Activated CD8-positive, alpha-beta T cell treated with anti-CD3 and anti-CD28 coated beads for 36 hours (primary cell): ENCODE measurements around the gene DCN. TPM values are rescaled to one million over a fixed set of nuclear protein-coding genes. Genes with fewer than 3 reads are reported as not detected.

Experiments used
- ATAC-seq: fragments of 200-7000 bp; cut with Tn5 transposase; one replicate; pipeline ENCODE4 v1.10.0; 2021; ENCODE audit warnings: mild to moderate bottlenecking, moderate library complexity
- CTCF ChIA-PET: fragments of 350-600 bp; sonication (Branson Sonifier 250); formaldehyde crosslinking; loops from one replicate; lab custom pipeline; 2021; ENCODE audit warnings: antibody characterized with exemption; lab: Charles Lee
- POLR2A ChIA-PET: fragments of 350-600 bp; sonication (Branson Sonifier 250); formaldehyde crosslinking; loops from one replicate; lab custom pipeline; 2021; ENCODE audit warnings: antibody characterized with exemption; lab: Charles Lee
- DNase-seq: peaks from one replicate; pipeline ENCODE4 v3.0.0-alpha.2; 2020
- H3K27ac Mint-ChIP-seq: one replicate; pipeline ENCODE4 v1.8.0; 2021; ENCODE audit warnings: mild to moderate bottlenecking, mixed read lengths
- H3K27me3 Mint-ChIP-seq: one replicate; pipeline ENCODE4 v1.8.0; 2021; ENCODE audit warnings: mixed read lengths
- H3K36me3 Mint-ChIP-seq: one replicate; pipeline ENCODE4 v1.8.0; 2021; ENCODE audit warnings: low read depth, mixed read lengths
- H3K4me1 Mint-ChIP-seq: one replicate; pipeline ENCODE4 v1.8.0; 2021; ENCODE audit warnings: low read depth, mixed read lengths
- H3K4me3 Mint-ChIP-seq: one replicate; pipeline ENCODE4 v1.8.0; 2021; ENCODE audit warnings: mild to moderate bottlenecking, moderate library complexity, mixed read lengths
- H3K9me3 Mint-ChIP-seq: one replicate; pipeline ENCODE4 v1.8.0; 2021; ENCODE audit warnings: mixed read lengths
- CTCF ChIP-seq: fragments of 200-600 bp; IDR thresholded peaks from one replicate; pipeline ENCODE4 v1.8.0; 2022; ENCODE audit warnings: antibody characterized with exemption, mild to moderate bottlenecking
- intact Hi-C: fragments of 100-400 bp; cut with micrococcal nuclease; formaldehyde crosslinking; loops from one replicate; pipeline ENCODE4 v1.10.0; 2022
- total RNA-seq, 2 experiments: library from RNA; stranded (reverse); gene quantifications; one replicate each; pipeline ENCODE4 v1.2.3, GENCODE V29; 2021

The DCN gene
- total RNA-seq, 2 experiments from 2014 or later, result not detected

GRCh38 chr12:91098461-91098860 is 84.2 kb downstream of the DCN start:
- no peak for ATAC-seq
- Mint-ChIP-seq H3K4me1 (no peaks in the 10 kb centered on the region), H3K9me3 (no peaks in the 10 kb centered on the region), H3K27ac (no peak overlapping the region), H3K27me3 (peaks cover 3% of the 10 kb centered on the region), H3K36me3 (no peaks in the 10 kb centered on the region), H3K4me3 (no peak overlapping the region)
- ChIA-PET CTCF (interaction anchor here (1.4 kb wide), 1 partner anchor 10 kb away, joined by 7 read pairs; no protein-coding TSS in a partner anchor), POLR2A (no interaction called here)
- intact Hi-C loops, result no loop called here
- DNase-seq, result no peak
- no peak for TF ChIP-seq CTCF

- CTCF ChIA-PET, result interaction anchor here (1.6 kb wide), 1 partner anchor 13 kb away, joined by 4 read pairs; no protein-coding TSS in a partner anchor
- ATAC-seq, result no peak
- H3K4me1 Mint-ChIP-seq, result no peaks in the 10 kb centered on the region
Measured at GRCh38 chr12:91094957-91095356, 87.7 kb downstream of the DCN start.

GRCh38 chr12:91094032-91094662 is 88.5 kb downstream of the DCN start:
- ChIA-PET POLR2A (no interaction called here), CTCF (no interaction called here)
- no peak for ATAC-seq
- no peak for DNase-seq
- H3K27me3 Mint-ChIP-seq, result peaks cover 3% of the 10 kb centered on the region
- peaks cover 18% of the 10 kb centered on the region for H3K9me3 Mint-ChIP-seq
- TF ChIP-seq CTCF, result no peak
- H3K27ac Mint-ChIP-seq, result no peak overlapping the region
- no peaks in the 10 kb centered on the region for H3K36me3 Mint-ChIP-seq
- H3K4me3 Mint-ChIP-seq, result no peak overlapping the region
- H3K4me1 Mint-ChIP-seq, result no peaks in the 10 kb centered on the region
- intact Hi-C loops, result no loop called here

More at GRCh38 chr12:91094957-91095356, 87.7 kb downstream of the DCN start:
- no peak for TF ChIP-seq CTCF
- intact Hi-C loops, result no loop called here
- Mint-ChIP-seq H3K27me3 (peaks cover 3% of the 10 kb centered on the region), H3K27ac (no peak overlapping the region), H3K4me3 (no peak overlapping the region), H3K36me3 (no peaks in the 10 kb centered on the region), H3K9me3 (peaks cover 11% of the 10 kb centered on the region)
- DNase-seq, result no peak
- POLR2A ChIA-PET, result no interaction called here

GRCh38 chr12:91093341-91093740 is 89.3 kb downstream of the DCN start:
- ATAC-seq, result no peak

More at GRCh38 chr12:91093341-91093740, 89.3 kb downstream of the DCN start:
- Mint-ChIP-seq H3K4me3 (no peak overlapping the region), H3K4me1 (no peaks in the 10 kb centered on the region), H3K27me3 (peaks cover 3% of the 10 kb centered on the region), H3K36me3 (no peaks in the 10 kb centered on the region), H3K9me3 (peaks cover 20% of the 10 kb centered on the region), H3K27ac (no peak overlapping the region)
- intact Hi-C loops, result no loop called here
- TF ChIP-seq CTCF, result no peak
- ChIA-PET POLR2A (no interaction called here), CTCF (no interaction called here)
- DNase-seq, result no peak
